Cerebellar nuclear complex (tissue), 1 donor: Measurements from ENCODE around the gene C1orf56.

Experiments used
- DNase-seq, 2 experiments: peaks; one replicate each; lab custom pipeline; 2025; lab: John Stamatoyannopoulos, UW

C1orf56 gene

GRCh38 chr1:151026460-151026859, 21.1 kb upstream of the C1orf56 start:
- no peak for DNase-seq

- no peak for DNase-seq
Observed at GRCh38 chr1:151032164-151032563, 15.4 kb upstream of the C1orf56 start.

GRCh38 chr1:151035167-151035566, 12.4 kb upstream of the C1orf56 start:
- DNase-seq = no peak

GRCh38 chr1:151036356-151036755, 11.2 kb upstream of the C1orf56 start, which contains the start of gene BNIPL:
Gene BNIPL, plus strand, starts transcription at chr1:151036586. Its CDS starts 140 bp downstream, at chr1:151036726.
- DNase-seq = no peak

GRCh38 chr1:151037032-151037431, 10.5 kb upstream of the C1orf56 start:
- DNase-seq = no peak

- DNase-seq = no peak
Observed at GRCh38 chr1:151039521-151039920, 8.0 kb upstream of the C1orf56 start.

- no peak for DNase-seq
Observed at GRCh38 chr1:151043163-151043562, 4.4 kb upstream of the C1orf56 start.

GRCh38 chr1:151047925-151048644, 534 bp downstream of the C1orf56 start:
- peak in 1 of 2 experiments; percentile 56 for DNase-seq

- no peak for DNase-seq
Observed at GRCh38 chr1:151048645-151049032, 1.1 kb downstream of the C1orf56 start.

- no peak for DNase-seq
Observed at GRCh38 chr1:151049458-151049857, 1.9 kb downstream of the C1orf56 start.

GRCh38 chr1:151050051-151050688, 2.6 kb downstream of the C1orf56 start:
- no peak for DNase-seq

- no peak for DNase-seq
Observed at GRCh38 chr1:151051356-151052009, 3.9 kb downstream of the C1orf56 start.

- no peak for DNase-seq
Observed at GRCh38 chr1:151054971-151055547, 7.5 kb downstream of the C1orf56 start.

GRCh38 chr1:151055581-151055980, 8.0 kb downstream of the C1orf56 start:
- no peak for DNase-seq

- DNase-seq = no peak
Observed at GRCh38 chr1:151056149-151056548, 8.6 kb downstream of the C1orf56 start.

GRCh38 chr1:151058692-151059091, 11.1 kb downstream of the C1orf56 start:
- no peak for DNase-seq

GRCh38 chr1:151059109-151060006, 11.8 kb downstream of the C1orf56 start, which contains the start of gene CDC42SE1:
Gene CDC42SE1, minus strand, starts transcription at chr1:151059622. Its CDS starts 3,892 bp downstream, at chr1:151055730.
- no peak for DNase-seq

- DNase-seq = peak; percentile 11 to 64
Observed at GRCh38 chr1:151060007-151060656, 12.6 kb downstream of the C1orf56 start, which contains the start of gene MLLT11. Gene MLLT11, plus strand, starts transcription at chr1:151060397. Its CDS starts 6,828 bp downstream, at chr1:151067225.

- peak in 1 of 2 experiments; percentile 25 for DNase-seq
Observed at GRCh38 chr1:151060657-151061421, 13.3 kb downstream of the C1orf56 start.

- no peak for DNase-seq
Observed at GRCh38 chr1:151061704-151062103, 14.2 kb downstream of the C1orf56 start.
